ENCODE data around the gene USP53. TPM values are rescaled to one million over a fixed set of nuclear protein-coding genes. Genes with fewer than 3 reads are reported as not detected.

The USP53 gene
- total and polyA plus RNA-seq, 2 of the 13 experiments (the other 11 are each of a cell fraction or from before 2014, with no cell fraction given): 5.3 to 8.1 TPM

DNA sequence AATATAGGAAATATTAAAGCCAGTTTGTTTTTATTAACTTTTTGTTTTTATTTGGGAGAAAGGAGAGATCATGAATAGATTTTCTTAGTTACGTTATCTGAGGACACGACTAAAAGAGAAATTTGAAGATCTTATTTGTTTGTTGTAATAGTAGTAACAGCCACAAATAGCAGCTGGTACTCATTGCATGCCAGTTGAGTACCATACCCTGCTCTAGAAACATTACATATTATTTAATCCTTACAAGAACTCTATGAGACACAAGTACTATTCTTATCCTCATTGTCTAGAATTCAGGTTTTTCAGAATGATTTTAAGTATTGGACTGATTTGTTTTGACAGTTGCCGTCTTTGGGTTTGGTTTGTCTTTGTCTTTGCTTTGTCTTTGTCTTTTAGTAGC is 31.8 kb downstream of the USP53 start:
- Histone ChIP-seq H4K20me1 (ENCODE audit: insufficient read depth, low read length) (no peaks in the 10 kb centered on the region), H3K27me3 (ENCODE audit: control insufficient read depth in 1 of 2, insufficient read depth in 2 of 2, low read length in 2 of 2) (no peaks in the 10 kb centered on the region), H3K4me2 (ENCODE audit: low read depth, low read length) (no peak overlapping the region), H3K4me3 (replicated peaks in 1 of 3; ENCODE audit: insufficient read depth in 1 of 3, low read depth in 2 of 3, low read length in 3 of 3) (no peak overlapping the region), H3K79me2 (ENCODE audit: insufficient read depth, low read length) (no peaks in the 10 kb centered on the region), H3K4me1 (ENCODE audit: insufficient read depth, low read length) (no peaks in the 10 kb centered on the region), H3K27ac (ENCODE audit: extremely low read length, insufficient read depth, low read length) (no peak overlapping the region), H3K36me3 (replicated peaks in 1 of 2; ENCODE audit: control insufficient read depth in 1 of 2, insufficient read depth in 2 of 2, low read length in 2 of 2) (peaks cover 0 to 26% of the 10 kb centered on the region in 2 experiments; a peak in 4 of 5 replicates), H3K9me3 (ENCODE audit: low read length) (no peaks in the 10 kb centered on the region), H3K9ac (ENCODE audit: insufficient read depth, low read depth, low read length) (no peak overlapping the region), H2AFZ (ENCODE audit: low read length) (no peak overlapping the region)
- DNase-seq (ENCODE audit: low spot score): no peak
- in situ Hi-C loops (cut with HindIII; ENCODE audit: extremely low pct_ligation_motif_present, low pct_unique_long_range_greater_than_20kb): no loop called here
- no peak for FAIRE-seq
- intact Hi-C loops (cut with micrococcal nuclease; ENCODE audit: unreplicated experiment): no loop called here
- TF ChIP-seq ARID2 (CRISPR knock-in tag; IDR thresholded peaks at IDR 0.05; ENCODE audit: borderline replicate concordance) (no peak), HNRNPLL (IDR thresholded peaks at IDR 0.05; ENCODE audit: low read depth, low read length, poor library complexity, severe bottlenecking) (no peak), NCOR1 (IDR thresholded peaks at IDR 0.05; ENCODE audit: borderline replicate concordance, low read length) (no peak), KLF6 (CRISPR knock-in tag; IDR thresholded peaks at IDR 0.05) (no peak), ZKSCAN8 (CRISPR knock-in tag; IDR thresholded peaks at IDR 0.05; ENCODE audit: borderline replicate concordance) (no peak), MYC (CRISPR knock-in tag; IDR thresholded peaks at IDR 0.05; ENCODE audit: borderline replicate concordance) (no peak), RFXANK (CRISPR knock-in tag; IDR thresholded peaks at IDR 0.05) (no peak), MAZ (IDR thresholded peaks at IDR 0.05; ENCODE audit: borderline replicate concordance, low read depth, low read length) (no peak), MAZ (CRISPR knock-in tag; IDR thresholded peaks at IDR 0.05; ENCODE audit: low read depth) (no peak), PHF5A (CRISPR knock-in tag; IDR thresholded peaks at IDR 0.05; ENCODE audit: low read depth, unreplicated experiment) (no peak), ZNF510 (CRISPR knock-in tag; IDR thresholded peaks at IDR 0.05; ENCODE audit: low read depth) (no peak), GTF3A (CRISPR knock-in tag; conservative IDR thresholded peaks at IDR 0.05) (no peak), MXD4 (CRISPR knock-in tag; IDR thresholded peaks at IDR 0.05) (no peak), ZNF567 (CRISPR knock-in tag; IDR thresholded peaks at IDR 0.05; ENCODE audit: borderline replicate concordance) (no peak)
- TF ChIP-seq, protein P1, sequence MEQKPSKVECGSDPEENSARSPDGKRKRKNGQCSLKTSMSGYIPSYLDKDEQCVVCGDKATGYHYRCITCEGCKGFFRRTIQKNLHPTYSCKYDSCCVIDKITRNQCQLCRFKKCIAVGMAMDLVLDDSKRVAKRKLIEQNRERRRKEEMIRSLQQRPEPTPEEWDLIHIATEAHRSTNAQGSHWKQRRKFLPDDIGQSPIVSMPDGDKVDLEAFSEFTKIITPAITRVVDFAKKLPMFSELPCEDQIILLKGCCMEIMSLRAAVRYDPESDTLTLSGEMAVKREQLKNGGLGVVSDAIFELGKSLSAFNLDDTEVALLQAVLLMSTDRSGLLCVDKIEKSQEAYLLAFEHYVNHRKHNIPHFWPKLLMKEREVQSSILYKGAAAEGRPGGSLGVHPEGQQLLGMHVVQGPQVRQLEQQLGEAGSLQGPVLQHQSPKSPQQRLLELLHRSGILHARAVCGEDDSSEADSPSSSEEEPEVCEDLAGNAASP (CRISPR knock-in tag; IDR thresholded peaks at IDR 0.05; ENCODE audit: borderline replicate concordance): no peak
- TF ChIP-seq, protein P2, sequence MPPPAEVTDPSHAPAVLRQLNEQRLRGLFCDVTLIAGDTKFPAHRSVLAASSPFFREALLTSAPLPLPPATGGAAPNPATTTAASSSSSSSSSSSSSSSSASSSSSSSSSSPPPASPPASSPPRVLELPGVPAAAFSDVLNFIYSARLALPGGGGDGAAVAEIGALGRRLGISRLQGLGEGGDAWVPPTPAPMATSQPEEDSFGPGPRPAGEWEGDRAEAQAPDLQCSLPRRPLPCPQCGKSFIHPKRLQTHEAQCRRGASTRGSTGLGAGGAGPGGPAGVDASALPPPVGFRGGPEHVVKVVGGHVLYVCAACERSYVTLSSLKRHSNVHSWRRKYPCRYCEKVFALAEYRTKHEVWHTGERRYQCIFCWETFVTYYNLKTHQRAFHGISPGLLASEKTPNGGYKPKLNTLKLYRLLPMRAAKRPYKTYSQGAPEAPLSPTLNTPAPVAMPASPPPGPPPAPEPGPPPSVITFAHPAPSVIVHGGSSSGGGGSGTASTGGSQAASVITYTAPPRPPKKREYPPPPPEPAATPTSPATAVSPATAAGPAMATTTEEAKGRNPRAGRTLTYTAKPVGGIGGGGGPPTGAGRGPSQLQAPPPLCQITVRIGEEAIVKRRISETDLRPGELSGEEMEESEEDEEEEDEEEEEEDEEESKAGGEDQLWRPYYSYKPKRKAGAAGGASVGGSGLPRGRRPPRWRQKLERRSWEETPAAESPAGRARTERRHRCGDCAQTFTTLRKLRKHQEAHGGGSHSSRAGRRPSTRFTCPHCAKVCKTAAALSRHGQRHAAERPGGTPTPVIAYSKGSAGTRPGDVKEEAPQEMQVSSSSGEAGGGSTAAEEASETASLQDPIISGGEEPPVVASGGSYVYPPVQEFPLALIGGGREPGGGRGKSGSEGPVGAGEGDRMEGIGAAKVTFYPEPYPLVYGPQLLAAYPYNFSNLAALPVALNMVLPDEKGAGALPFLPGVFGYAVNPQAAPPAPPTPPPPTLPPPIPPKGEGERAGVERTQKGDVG (CRISPR knock-in tag; IDR thresholded peaks at IDR 0.05; ENCODE audit: borderline replicate concordance): no peak
- TF ChIP-seq, protein P3, sequence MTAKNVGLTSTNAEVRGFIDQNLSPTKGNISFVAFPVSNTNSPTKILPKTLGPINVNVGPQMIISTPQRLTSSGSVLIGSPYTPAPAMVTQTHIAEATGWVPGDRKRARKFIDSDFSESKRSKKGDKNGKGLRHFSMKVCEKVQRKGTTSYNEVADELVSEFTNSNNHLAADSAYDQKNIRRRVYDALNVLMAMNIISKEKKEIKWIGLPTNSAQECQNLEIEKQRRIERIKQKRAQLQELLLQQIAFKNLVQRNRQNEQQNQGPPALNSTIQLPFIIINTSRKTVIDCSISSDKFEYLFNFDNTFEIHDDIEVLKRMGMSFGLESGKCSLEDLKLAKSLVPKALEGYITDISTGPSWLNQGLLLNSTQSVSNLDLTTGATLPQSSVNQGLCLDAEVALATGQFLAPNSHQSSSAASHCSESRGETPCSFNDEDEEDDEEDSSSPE (CRISPR knock-in tag; IDR thresholded peaks at IDR 0.05): no peak
- WGBS (ENCODE audit: low lambda C conversion rate): 98% methylated on average over 3 of the region's 3 CpGs
- CTCF ChIA-PET (ENCODE audit: low intra/inter-chr PET ratio, low total read pairs): no interaction called here
- BruUV-seq (replicated peaks): no TSS peak
- POLR2A ChIA-PET: no interaction called here
- ATAC-seq: no peak
